ENCODE measurements around the gene TMEM108. TPM values are rescaled to one million over a fixed set of nuclear protein-coding genes. Genes with fewer than 3 reads are reported as not detected.

The TMEM108 gene
- total RNA-seq, 6 experiments from 2014 or later, result 0.10 to 0.20 TPM; not detected in 4

DNA sequence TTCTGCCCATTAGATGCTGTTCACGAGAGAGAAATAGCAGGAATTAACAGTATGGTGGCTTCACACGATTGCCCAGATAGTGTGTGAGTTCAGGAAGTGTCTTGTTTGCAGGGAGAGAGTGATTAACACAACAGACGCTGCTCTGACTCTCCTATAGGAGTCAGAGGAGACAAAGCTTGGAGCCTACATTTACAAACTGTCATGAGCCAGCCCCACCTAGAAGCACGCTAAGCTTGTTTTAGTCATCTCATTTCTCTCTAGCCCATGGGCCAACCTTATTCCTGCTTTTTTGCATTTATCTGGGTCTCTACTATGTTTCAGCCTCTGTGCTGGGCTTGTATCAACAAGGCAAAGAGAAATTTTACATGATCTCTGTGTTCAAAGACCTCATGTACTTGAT, 233.3 kb downstream of the TMEM108 start:
- 25% methylated on average over 4 of the region's 4 CpGs for WGBS (ENCODE audit: insufficient coverage, low coverage, low lambda C conversion rate, missing lambda C conversion rate)
- no peaks in the 10 kb centered on the region for H3K4me1 ChIP-seq
- TF ChIP-seq, protein P1, sequence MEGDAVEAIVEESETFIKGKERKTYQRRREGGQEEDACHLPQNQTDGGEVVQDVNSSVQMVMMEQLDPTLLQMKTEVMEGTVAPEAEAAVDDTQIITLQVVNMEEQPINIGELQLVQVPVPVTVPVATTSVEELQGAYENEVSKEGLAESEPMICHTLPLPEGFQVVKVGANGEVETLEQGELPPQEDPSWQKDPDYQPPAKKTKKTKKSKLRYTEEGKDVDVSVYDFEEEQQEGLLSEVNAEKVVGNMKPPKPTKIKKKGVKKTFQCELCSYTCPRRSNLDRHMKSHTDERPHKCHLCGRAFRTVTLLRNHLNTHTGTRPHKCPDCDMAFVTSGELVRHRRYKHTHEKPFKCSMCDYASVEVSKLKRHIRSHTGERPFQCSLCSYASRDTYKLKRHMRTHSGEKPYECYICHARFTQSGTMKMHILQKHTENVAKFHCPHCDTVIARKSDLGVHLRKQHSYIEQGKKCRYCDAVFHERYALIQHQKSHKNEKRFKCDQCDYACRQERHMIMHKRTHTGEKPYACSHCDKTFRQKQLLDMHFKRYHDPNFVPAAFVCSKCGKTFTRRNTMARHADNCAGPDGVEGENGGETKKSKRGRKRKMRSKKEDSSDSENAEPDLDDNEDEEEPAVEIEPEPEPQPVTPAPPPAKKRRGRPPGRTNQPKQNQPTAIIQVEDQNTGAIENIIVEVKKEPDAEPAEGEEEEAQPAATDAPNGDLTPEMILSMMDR (IDR thresholded peaks at IDR 0.05), result no peak
- TF ChIP-seq POLR2A (IDR thresholded peaks at IDR 0.05), result no peak
- H3K36me3 ChIP-seq, result no peaks in the 10 kb centered on the region
- H3K27ac ChIP-seq, result no peak overlapping the region
- H3K9me3 ChIP-seq, result no peaks in the 10 kb centered on the region
- ATAC-seq, result no peak
- no peak for DNase-seq
- H3K27me3 ChIP-seq, result no peaks in the 10 kb centered on the region
- H3K4me3 ChIP-seq, result no peak overlapping the region
- intact Hi-C loops (cut with DNase I), result no loop called here

DNA sequence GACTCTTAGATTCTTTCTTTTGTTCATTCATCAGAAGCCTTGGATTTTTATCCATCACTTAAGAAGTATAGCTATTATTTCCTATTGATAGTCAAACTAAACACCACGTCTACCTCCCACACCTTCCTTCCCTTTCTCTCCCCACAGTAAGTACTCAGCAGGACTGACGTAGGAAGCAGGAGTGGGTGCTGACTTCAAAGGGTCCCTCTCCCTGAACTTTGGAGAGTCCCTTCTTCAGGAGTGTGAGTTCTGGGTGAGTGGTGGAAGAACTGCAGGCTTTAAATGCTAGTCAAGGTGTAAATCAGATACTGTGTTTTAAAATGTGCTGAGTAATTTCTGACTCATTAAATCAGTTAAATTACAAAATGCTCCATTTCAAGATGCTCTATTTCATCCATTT, 235.2 kb downstream of the TMEM108 start:
- Histone ChIP-seq H3K9me3 (no peaks in the 10 kb centered on the region), H3K4me1 (no peaks in the 10 kb centered on the region), H3K4me3 (no peak overlapping the region), H3K36me3 (no peaks in the 10 kb centered on the region), H3K27ac (no peak overlapping the region), H3K27me3 (no peaks in the 10 kb centered on the region)
- TF ChIP-seq, protein P1 (IDR thresholded peaks at IDR 0.05), result no peak
- no peak for TF ChIP-seq POLR2A (IDR thresholded peaks at IDR 0.05)
- WGBS (ENCODE audit: insufficient coverage, low coverage, low lambda C conversion rate, missing lambda C conversion rate), result 42% methylated on average over 2 of the region's 2 CpGs
- DNase-seq (no peak), ATAC-seq (no peak)
- intact Hi-C loops (cut with DNase I), result no loop called here

DNA sequence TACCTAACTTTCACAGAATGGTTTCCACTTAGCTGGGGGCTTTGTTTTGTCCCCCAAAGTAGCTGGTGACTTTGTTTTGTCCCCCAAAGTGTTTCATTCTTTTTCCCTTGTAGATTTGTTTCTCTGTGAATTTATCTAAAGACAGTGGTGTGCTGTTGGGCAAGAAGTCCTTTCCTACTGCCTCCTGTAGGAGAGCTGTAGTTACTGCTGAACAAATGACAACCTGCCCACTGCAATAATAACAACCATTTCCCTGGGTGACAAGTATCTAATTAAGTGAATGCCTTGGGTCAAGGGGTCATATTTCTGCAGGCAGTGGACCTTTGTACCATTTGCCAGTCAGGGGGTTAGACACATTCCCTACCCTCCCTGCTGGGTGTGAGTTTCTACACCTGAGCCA, 236.3 kb downstream of the TMEM108 start:
- no peak for TF ChIP-seq POLR2A (IDR thresholded peaks at IDR 0.05)
- TF ChIP-seq, protein P1 (IDR thresholded peaks at IDR 0.05), result no peak
- H3K36me3 ChIP-seq, result no peaks in the 10 kb centered on the region
- H3K4me3 ChIP-seq, result no peak overlapping the region
- H3K4me1 ChIP-seq, result no peaks in the 10 kb centered on the region
- no peak for DNase-seq
- intact Hi-C loops (cut with DNase I), result no loop called here
- no peaks in the 10 kb centered on the region for H3K9me3 ChIP-seq
- H3K27me3 ChIP-seq, result no peaks in the 10 kb centered on the region
- no peak overlapping the region for H3K27ac ChIP-seq
- no peak for ATAC-seq

DNA sequence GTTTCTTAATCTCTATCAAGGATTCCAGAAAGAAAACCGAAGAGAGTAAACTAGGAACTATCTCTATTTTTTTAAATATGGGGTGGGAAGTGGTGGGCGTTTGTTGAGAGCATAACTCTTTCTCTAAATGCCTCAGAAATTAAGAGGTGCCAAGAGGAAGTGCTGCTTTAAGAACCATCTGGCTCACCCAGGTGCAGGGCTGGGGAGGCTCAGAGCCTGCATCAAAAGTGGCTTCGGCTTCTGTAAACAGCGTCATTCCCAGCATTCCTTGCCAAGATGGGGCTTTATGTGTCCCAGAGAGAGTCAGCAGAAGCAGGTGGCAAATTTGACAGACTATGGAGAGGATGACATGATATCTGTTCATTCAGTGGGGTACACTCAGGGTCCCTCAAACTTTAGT, 238.4 kb downstream of the TMEM108 start:
- 33% methylated on average over 3 of the region's 4 CpGs for WGBS (ENCODE audit: insufficient coverage, low coverage, low lambda C conversion rate, missing lambda C conversion rate)
- H3K9me3 ChIP-seq, result no peaks in the 10 kb centered on the region
- H3K36me3 ChIP-seq, result no peaks in the 10 kb centered on the region
- no peak overlapping the region for H3K4me3 ChIP-seq
- intact Hi-C loops (cut with DNase I), result no loop called here
- H3K27ac ChIP-seq, result no peak overlapping the region
- DNase-seq (no peak), ATAC-seq (no peak)
- TF ChIP-seq, protein P1 (IDR thresholded peaks at IDR 0.05), result no peak
- TF ChIP-seq POLR2A (IDR thresholded peaks at IDR 0.05), result no peak
- no peaks in the 10 kb centered on the region for H3K27me3 ChIP-seq
- H3K4me1 ChIP-seq, result no peaks in the 10 kb centered on the region

DNA sequence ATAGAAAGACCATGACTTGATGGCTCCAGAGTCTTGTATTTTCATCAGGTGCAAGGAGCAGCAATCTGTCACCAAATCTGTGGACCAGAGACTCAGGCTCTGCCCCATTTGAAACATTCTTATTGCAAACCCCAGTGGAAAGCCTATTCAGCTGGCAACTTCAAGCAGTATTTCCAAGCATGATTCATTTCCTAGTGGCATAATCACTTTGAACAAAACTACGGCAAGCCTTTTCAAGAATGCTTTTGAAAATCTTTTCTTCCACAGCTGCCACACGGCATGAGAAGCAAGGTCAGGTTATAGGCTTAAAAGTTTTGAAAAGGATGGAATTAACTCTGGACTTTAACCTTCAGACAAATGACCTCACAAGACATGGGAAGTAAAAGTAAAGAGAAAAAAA, 239.6 kb downstream of the TMEM108 start:
- intact Hi-C loops (cut with DNase I), result no loop called here
- Histone ChIP-seq H3K36me3 (no peaks in the 10 kb centered on the region), H3K4me1 (no peaks in the 10 kb centered on the region), H3K27me3 (no peaks in the 10 kb centered on the region), H3K4me3 (no peak overlapping the region), H3K9me3 (no peaks in the 10 kb centered on the region), H3K27ac (no peak overlapping the region)
- no peak for DNase-seq
- ATAC-seq, result no peak
- WGBS (ENCODE audit: insufficient coverage, low coverage, low lambda C conversion rate, missing lambda C conversion rate), result 44% methylated on average over 2 of the region's 2 CpGs
- TF ChIP-seq, protein P1 (IDR thresholded peaks at IDR 0.05), result no peak
- TF ChIP-seq POLR2A (IDR thresholded peaks at IDR 0.05), result no peak
